NCI-H460 (cell line): ENCODE measurements around the gene IFNA4. TPM values are rescaled to one million over a fixed set of nuclear protein-coding genes. Genes with fewer than 3 reads are reported as not detected.
A peak's percentile ranks its signal among the peaks of the same experiment; 100 is the strongest.
"Not testable (repeated sequence)": the region's sequence is repeated elsewhere in the genome, so short reads cannot be mapped to it uniquely, and the experiment has no call there.

Experiments used
- DNase-seq: peaks from one replicate; pipeline ENCODE4 v3.0.0-alpha.2; 2016; ENCODE audit warnings: low read depth; ENCODE audit errors: extremely low read depth
- small RNA-seq, 2 experiments: library from RNA; depleted of rRNA; stranded (forward); fragments of <200 nt; gene quantifications; one replicate each; pipeline ENCODE3, GENCODE V24; 2014
- total RNA-seq: library from RNA; depleted of rRNA; stranded (reverse); fragments of >200 nt; shearing (Covaris generic); gene quantifications from 2 replicates; pipeline ENCODE4 v1.2.3, GENCODE V29; 2014; rRNA removed

The IFNA4 gene
- total RNA-seq, 1 experiment from 2014 or later, result not detected

- DNase-seq, result no peak
Measured at GRCh38 chr9:21171351-21171750, 16.0 kb downstream of the IFNA4 start.

GRCh38 chr9:21166560-21166959 lies 20.8 kb downstream of the IFNA4 start, which contains the start of gene IFNA21:
TSS of gene IFNA21 (minus strand) at chr9:21166660. CDS start at chr9:21166612, 48 bp downstream.
- DNase-seq, result not testable (repeated sequence)

- DNase-seq, result no peak
Measured at GRCh38 chr9:21165516-21165915, 21.9 kb downstream of the IFNA4 start.

GRCh38 chr9:21160178-21160577 lies 27.2 kb downstream of the IFNA4 start:
- DNase-seq, result no peak

GRCh38 chr9:21155501-21155900 lies 31.9 kb downstream of the IFNA4 start:
- DNase-seq, result no peak

GRCh38 chr9:21154018-21154608 lies 33.3 kb downstream of the IFNA4 start:
- peak; percentile 6 for DNase-seq

GRCh38 chr9:21153336-21154017 lies 33.9 kb downstream of the IFNA4 start:
- DNase-seq, result no peak

- no peak for DNase-seq
Measured at GRCh38 chr9:21144603-21145002, 42.8 kb downstream of the IFNA4 start.

- DNase-seq, result no peak
Measured at GRCh38 chr9:21141427-21141882, 45.9 kb downstream of the IFNA4 start, which contains the start of gene IFNW1. TSS of gene IFNW1 (minus strand) at chr9:21141832. CDS start at chr9:21141570, 262 bp downstream.

GRCh38 chr9:21137020-21137419 lies 50.4 kb downstream of the IFNA4 start:
- no peak for DNase-seq

Small RNA genes within 50 kb of the gene (small RNA-seq; reads per million reads assigned to genes)
- 0 reads per million in 2 experiments for gene RF00019

Other genes with a start within 250 kb of the IFNA4 start
- not detected in 2 replicates for gene HACD4, start 155.9 kb downstream of the IFNA4 start, total RNA-seq
- not detected in 2 replicates for gene IFNB1, start 109.6 kb downstream of the IFNA4 start, total RNA-seq
- gene IFNW1, start 45.8 kb downstream of the IFNA4 start, total RNA-seq, result not detected in 2 replicates
- gene IFNA21, start 20.9 kb downstream of the IFNA4 start, total RNA-seq, result not detected in 2 replicates
- not detected in 2 replicates for gene IFNA7, start 14.6 kb upstream of the IFNA4 start, total RNA-seq
- not detected in 2 replicates for gene IFNA10, start 19.6 kb upstream of the IFNA4 start, total RNA-seq
- not detected in 2 replicates for gene IFNA16, start 29.7 kb upstream of the IFNA4 start, total RNA-seq
- not detected in 2 replicates for gene IFNA17, start 40.6 kb upstream of the IFNA4 start, total RNA-seq
- gene IFNA14, start 52.4 kb upstream of the IFNA4 start, total RNA-seq, result not detected in 2 replicates
- gene IFNA5, start 117.7 kb upstream of the IFNA4 start, total RNA-seq, result not detected in 2 replicates
- 19.0 and 23.6 TPM in 2 replicates for gene KLHL9, start 147.8 kb upstream of the IFNA4 start, total RNA-seq
- not detected in 2 replicates for gene IFNA6, start 163.3 kb upstream of the IFNA4 start, total RNA-seq
- gene IFNA13, start 180.5 kb upstream of the IFNA4 start, total RNA-seq, result not detected in 2 replicates
- gene IFNA2, start 197.8 kb upstream of the IFNA4 start, total RNA-seq, result not detected in 2 replicates
- gene IFNA8, start 221.5 kb upstream of the IFNA4 start, total RNA-seq, result not detected in 2 replicates